Inferior parietal cortex (tissue), 1 donor: ENCODE results near the gene LRRC2.
A peak's percentile ranks its signal among the peaks of the same experiment; 100 is the strongest.
"Not testable (repeated sequence)": the region's sequence is repeated elsewhere in the genome, so short reads cannot be mapped to it uniquely, and the experiment has no call there.

Experiments used
- DNase-seq: peaks from one replicate; pipeline ENCODE4 v3.0.0-alpha.2; 2016; ENCODE audit errors: extremely low spot score

Gene LRRC2

GRCh38 chr3:46584598-46585467, 18.7 kb upstream of the LRRC2 start:
- no peak for DNase-seq

- no peak for DNase-seq
These were observed 14.6 kb upstream of the LRRC2 start for GRCh38 chr3:46580675-46581074.

GRCh38 chr3:46579756-46580286, 13.7 kb upstream of the LRRC2 start:
- no peak for DNase-seq

- DNase-seq, result no peak
These were observed 13.1 kb upstream of the LRRC2 start for GRCh38 chr3:46578973-46579755.

GRCh38 chr3:46577580-46578249, 11.6 kb upstream of the LRRC2 start:
- not testable (repeated sequence) for DNase-seq

GRCh38 chr3:46576879-46577278, 10.8 kb upstream of the LRRC2 start:
- DNase-seq, result no peak

- no peak for DNase-seq
These were observed 10.3 kb upstream of the LRRC2 start for GRCh38 chr3:46576386-46576785.

GRCh38 chr3:46575577-46576222, 9.6 kb upstream of the LRRC2 start:
- DNase-seq, result no peak

GRCh38 chr3:46574881-46575576, 8.9 kb upstream of the LRRC2 start:
- no peak for DNase-seq

GRCh38 chr3:46574243-46574646, 8.1 kb upstream of the LRRC2 start:
- no peak for DNase-seq

- no peak for DNase-seq
These were observed 7.6 kb upstream of the LRRC2 start for GRCh38 chr3:46573701-46574100.

- no peak for DNase-seq
These were observed 5.6 kb upstream of the LRRC2 start for GRCh38 chr3:46571684-46572083.

GRCh38 chr3:46565607-46566039, 479 bp downstream of the LRRC2 start:
- no peak for DNase-seq

- no peak for DNase-seq
These were observed 1.0 kb downstream of the LRRC2 start for GRCh38 chr3:46565077-46565476.

GRCh38 chr3:46564190-46565021, 1.7 kb downstream of the LRRC2 start:
- no peak for DNase-seq

GRCh38 chr3:46561951-46562350, 4.2 kb downstream of the LRRC2 start:
- DNase-seq, result no peak

- DNase-seq, result no peak
These were observed 4.6 kb downstream of the LRRC2 start for GRCh38 chr3:46561511-46561910.

- no peak for DNase-seq
These were observed 6.9 kb downstream of the LRRC2 start for GRCh38 chr3:46559091-46559704.

- DNase-seq, result peak; percentile 68
These were observed 7.7 kb downstream of the LRRC2 start for GRCh38 chr3:46558184-46559043.
